ENCODE measurements around the gene EP400. TPM values are rescaled to one million over a fixed set of nuclear protein-coding genes. Genes with fewer than 3 reads are reported as not detected.

Gene EP400
- total RNA-seq, 2 experiments from 2014 or later = 39.9 to 45.5 TPM

GRCh38 chr12:131915823-131916222 is 33.9 kb upstream of the EP400 start:
- ChIA-PET CTCF (no interaction called here), POLR2A (no interaction called here)
- intact Hi-C loops (cut with micrococcal nuclease) = no loop called here
- H3K36me3 Mint-ChIP-seq = peaks cover 2% of the 10 kb centered on the region
- H3K4me3 Mint-ChIP-seq = no peak overlapping the region
- DNase-seq = no peak
- H3K27ac Mint-ChIP-seq = no peak overlapping the region
- no peaks in the 10 kb centered on the region for H3K9me3 Mint-ChIP-seq
- no peaks in the 10 kb centered on the region for H3K4me1 Mint-ChIP-seq (ENCODE audit: low read depth)
- no peaks in the 10 kb centered on the region for H3K27me3 Mint-ChIP-seq

- H3K4me3 Mint-ChIP-seq = no peak overlapping the region
- intact Hi-C loops (cut with micrococcal nuclease) = no loop called here
- H3K27me3 Mint-ChIP-seq = no peaks in the 10 kb centered on the region
- ChIA-PET CTCF (no interaction called here), POLR2A (no interaction called here)
- DNase-seq = no peak
- no peak overlapping the region for H3K27ac Mint-ChIP-seq
- H3K9me3 Mint-ChIP-seq = no peaks in the 10 kb centered on the region
- peaks cover 2% of the 10 kb centered on the region for H3K36me3 Mint-ChIP-seq
- no peaks in the 10 kb centered on the region for H3K4me1 Mint-ChIP-seq (ENCODE audit: low read depth)
Observed at GRCh38 chr12:131916306-131917138, 33.2 kb upstream of the EP400 start.

DNA sequence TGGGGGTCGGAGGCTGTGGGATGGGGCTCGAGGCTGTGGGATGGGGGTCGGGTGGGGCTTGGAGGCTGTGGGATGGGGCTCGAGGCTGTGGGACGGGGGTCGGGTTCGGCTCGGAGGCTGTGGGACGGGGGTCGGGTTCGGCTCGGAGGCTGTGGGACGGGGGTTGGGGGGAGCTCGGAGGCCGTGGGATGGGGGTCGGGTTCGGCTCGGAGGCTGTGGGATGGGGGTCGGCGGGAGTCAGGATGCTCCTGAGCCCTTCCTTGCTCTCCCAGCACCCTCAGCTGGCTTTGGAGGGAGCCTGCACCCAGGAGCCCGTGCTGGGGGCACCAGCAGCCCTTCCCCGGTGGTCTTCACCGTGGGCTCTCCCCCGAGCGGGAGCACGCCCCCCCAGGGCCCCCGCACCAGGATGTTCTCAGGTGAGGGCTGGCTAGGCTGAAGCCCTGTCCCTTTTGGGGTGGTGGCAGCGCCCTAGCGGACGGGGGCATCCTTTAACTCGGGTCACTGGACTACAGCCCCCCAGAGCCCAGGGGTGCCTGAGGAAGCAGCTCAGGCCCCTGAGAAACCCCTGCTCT is 32.5 kb upstream of the EP400 start:
- H3K4me3 Mint-ChIP-seq = no peak overlapping the region
- H3K9me3 Mint-ChIP-seq = no peaks in the 10 kb centered on the region
- no peaks in the 10 kb centered on the region for H3K27me3 Mint-ChIP-seq
- no peaks in the 10 kb centered on the region for H3K4me1 Mint-ChIP-seq (ENCODE audit: low read depth)
- no peak for DNase-seq
- ChIA-PET CTCF (no interaction called here), POLR2A (no interaction called here)
- H3K36me3 Mint-ChIP-seq = peaks cover 2% of the 10 kb centered on the region
- no peak overlapping the region for H3K27ac Mint-ChIP-seq
- intact Hi-C loops (cut with micrococcal nuclease) = no loop called here

DNA sequence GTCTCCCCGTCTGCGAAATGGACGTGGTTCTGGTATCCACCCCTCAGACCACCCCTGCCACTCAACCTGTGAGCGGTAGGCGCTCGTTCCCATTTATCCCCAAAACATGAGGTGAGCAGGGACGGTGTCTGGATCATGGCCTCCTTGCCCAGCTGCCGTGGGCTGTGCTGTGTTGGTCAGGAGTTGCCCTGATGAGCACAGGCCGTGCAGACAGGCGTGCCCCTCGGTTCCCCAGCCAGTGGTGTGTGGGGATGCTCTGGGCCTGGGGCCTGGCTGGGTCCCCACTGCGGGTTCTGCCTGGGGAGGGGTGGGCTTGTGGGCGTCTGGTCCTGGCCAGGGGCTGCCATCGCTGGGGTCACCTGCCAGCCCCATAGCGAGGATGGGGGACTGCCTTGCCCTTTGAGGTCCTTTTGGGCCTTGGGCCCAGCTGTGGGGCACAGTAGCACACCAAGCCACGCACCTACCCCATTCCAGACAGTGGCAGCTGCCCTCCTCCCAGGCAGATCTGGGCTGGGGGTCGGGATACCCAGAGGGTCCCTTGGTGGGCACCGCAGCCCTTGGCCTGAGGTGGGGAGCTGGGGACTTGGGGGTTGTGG is 31.9 kb upstream of the EP400 start:
- no peaks in the 10 kb centered on the region for H3K27me3 Mint-ChIP-seq
- intact Hi-C loops (cut with micrococcal nuclease) = no loop called here
- ChIA-PET POLR2A (no interaction called here), CTCF (no interaction called here)
- DNase-seq = no peak
- H3K36me3 Mint-ChIP-seq = peaks cover 2% of the 10 kb centered on the region
- no peak overlapping the region for H3K4me3 Mint-ChIP-seq
- H3K27ac Mint-ChIP-seq = no peak overlapping the region
- H3K4me1 Mint-ChIP-seq (ENCODE audit: low read depth) = no peaks in the 10 kb centered on the region
- no peaks in the 10 kb centered on the region for H3K9me3 Mint-ChIP-seq

GRCh38 chr12:131918311-131919050 is 31.3 kb upstream of the EP400 start:
- Mint-ChIP-seq H3K4me3 (no peak overlapping the region), H3K36me3 (peaks cover 2% of the 10 kb centered on the region), H3K27me3 (no peaks in the 10 kb centered on the region), H3K9me3 (no peaks in the 10 kb centered on the region), H3K27ac (no peak overlapping the region), H3K4me1 (ENCODE audit: low read depth) (no peaks in the 10 kb centered on the region)
- DNase-seq = no peak
- POLR2A ChIA-PET = no interaction called here
- CTCF ChIA-PET = no interaction called here
- intact Hi-C loops (cut with micrococcal nuclease) = no loop called here

GRCh38 chr12:131919051-131919347 is 30.7 kb upstream of the EP400 start:
- H3K36me3 Mint-ChIP-seq = peaks cover 2% of the 10 kb centered on the region
- H3K9me3 Mint-ChIP-seq = no peaks in the 10 kb centered on the region
- no peaks in the 10 kb centered on the region for H3K27me3 Mint-ChIP-seq
- ChIA-PET CTCF (no interaction called here), POLR2A (no interaction called here)
- H3K4me1 Mint-ChIP-seq (ENCODE audit: low read depth) = no peaks in the 10 kb centered on the region
- H3K4me3 Mint-ChIP-seq = no peak overlapping the region
- no peak for DNase-seq
- no peak overlapping the region for H3K27ac Mint-ChIP-seq
- intact Hi-C loops (cut with micrococcal nuclease) = no loop called here

DNA sequence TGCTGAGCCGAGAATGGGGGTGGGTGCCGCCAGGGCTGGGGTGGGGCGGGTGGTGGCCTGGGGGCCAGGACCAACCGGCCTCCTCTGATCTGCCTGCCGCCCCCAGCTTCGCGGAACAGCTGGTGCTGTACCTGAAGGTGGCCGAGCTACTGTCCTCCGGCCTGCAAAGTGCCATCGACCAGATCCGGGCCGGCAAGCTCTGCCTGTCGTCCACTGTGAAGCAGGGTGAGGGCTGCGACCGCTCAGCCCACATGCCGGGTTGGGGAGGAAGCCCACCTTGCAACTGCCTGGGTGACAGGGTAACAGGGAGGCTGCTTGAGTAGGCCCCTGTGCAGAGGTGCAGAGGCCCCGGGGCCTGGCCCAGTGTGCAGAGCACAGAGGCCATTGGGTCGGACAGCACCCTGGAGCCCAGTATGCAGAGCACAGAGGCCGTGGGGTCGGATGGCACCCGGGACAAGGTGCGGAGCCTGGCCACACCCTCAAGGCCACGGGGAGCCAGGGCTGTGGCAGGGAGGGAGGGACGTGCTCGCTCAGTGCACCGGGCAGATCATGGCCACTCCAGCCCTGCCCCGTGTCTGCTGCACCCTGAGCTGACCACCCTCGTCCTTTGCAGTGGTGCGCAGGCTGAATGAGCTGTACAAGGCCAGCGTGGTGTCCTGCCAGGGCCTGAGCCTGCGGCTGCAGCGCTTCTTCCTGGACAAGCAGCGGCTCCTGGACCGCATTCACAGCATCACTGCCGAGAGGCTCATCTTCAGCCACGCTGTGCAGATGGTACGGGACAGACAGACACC is 30.2 kb upstream of the EP400 start:
- peaks cover 2% of the 10 kb centered on the region for H3K36me3 Mint-ChIP-seq
- POLR2A ChIA-PET = no interaction called here
- intact Hi-C loops (cut with micrococcal nuclease) = no loop called here

GRCh38 chr12:131920157-131920508 is 29.6 kb upstream of the EP400 start:
- ChIA-PET POLR2A (no interaction called here), CTCF (no interaction called here)
- no peak for DNase-seq
- Mint-ChIP-seq H3K27ac (no peak overlapping the region), H3K9me3 (no peaks in the 10 kb centered on the region), H3K36me3 (no peaks in the 10 kb centered on the region), H3K4me1 (ENCODE audit: low read depth) (peaks cover 2% of the 10 kb centered on the region), H3K4me3 (no peak overlapping the region), H3K27me3 (no peaks in the 10 kb centered on the region)
- intact Hi-C loops (cut with micrococcal nuclease) = no loop called here

More for the DNA sequence above, 30.2 kb upstream of the EP400 start:
- no peaks in the 10 kb centered on the region for H3K9me3 Mint-ChIP-seq
- H3K4me1 Mint-ChIP-seq (ENCODE audit: low read depth) = peaks cover 2% of the 10 kb centered on the region
- no peak overlapping the region for H3K4me3 Mint-ChIP-seq
- no peaks in the 10 kb centered on the region for H3K27me3 Mint-ChIP-seq
- H3K27ac Mint-ChIP-seq = no peak overlapping the region
- CTCF ChIA-PET = no interaction called here
- no peak for DNase-seq

- intact Hi-C loops (cut with micrococcal nuclease) = no loop called here
- ChIA-PET CTCF (no interaction called here), POLR2A (no interaction called here)
- no peak overlapping the region for H3K27ac Mint-ChIP-seq
- H3K36me3 Mint-ChIP-seq = no peaks in the 10 kb centered on the region
- no peaks in the 10 kb centered on the region for H3K9me3 Mint-ChIP-seq
- peaks cover 2% of the 10 kb centered on the region for H3K4me1 Mint-ChIP-seq (ENCODE audit: low read depth)
- H3K27me3 Mint-ChIP-seq = no peaks in the 10 kb centered on the region
- no peak overlapping the region for H3K4me3 Mint-ChIP-seq
- no peak for DNase-seq
Observed at GRCh38 chr12:131920902-131921840, 28.6 kb upstream of the EP400 start.

DNA sequence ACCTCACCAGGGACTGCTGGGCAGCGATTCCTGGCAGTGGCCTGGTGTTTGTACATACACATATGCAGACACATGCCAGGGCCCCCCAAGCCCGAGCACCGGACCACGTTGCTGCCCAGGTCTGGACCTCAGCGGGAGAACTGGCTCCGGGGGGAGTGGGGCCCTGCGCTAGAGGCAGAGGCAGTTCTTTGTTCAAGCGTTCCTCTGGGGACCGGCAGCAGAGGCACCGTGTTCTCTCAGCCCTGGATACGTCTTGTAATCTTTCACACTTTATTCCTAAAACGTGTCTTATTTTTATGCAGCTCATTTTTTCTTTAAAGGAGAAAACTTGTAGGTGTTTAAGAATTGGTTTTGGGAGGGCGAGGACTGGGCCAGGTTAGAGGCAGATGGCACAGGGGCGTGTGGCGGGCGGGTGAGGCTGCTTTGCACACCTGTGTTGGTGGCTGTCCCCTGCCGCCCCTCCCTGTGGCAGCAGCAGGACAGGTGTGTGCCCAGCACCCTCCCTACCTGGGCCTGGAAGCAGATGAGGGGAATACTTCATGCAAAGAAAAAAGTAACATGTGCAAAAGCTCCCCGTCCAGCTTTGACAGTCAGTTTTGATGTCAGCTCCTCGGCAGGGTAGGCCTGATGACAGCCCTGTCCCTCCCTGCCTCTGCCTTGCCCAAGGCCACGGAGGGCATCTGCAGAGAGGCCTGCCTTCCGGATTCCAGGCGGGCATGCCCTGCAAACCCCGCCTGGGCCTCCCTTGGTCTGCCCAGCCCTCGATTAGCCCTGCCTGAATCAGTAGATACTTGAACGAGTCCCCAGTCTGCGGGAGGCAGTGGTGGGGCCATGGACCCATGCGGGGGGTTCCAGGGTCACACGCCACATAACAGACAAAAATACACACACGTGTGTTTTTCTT is 27.6 kb upstream of the EP400 start:
- Mint-ChIP-seq H3K27me3 (no peaks in the 10 kb centered on the region), H3K36me3 (no peaks in the 10 kb centered on the region), H3K9me3 (no peaks in the 10 kb centered on the region), H3K4me1 (ENCODE audit: low read depth) (peaks cover 2% of the 10 kb centered on the region), H3K4me3 (no peak overlapping the region), H3K27ac (no peak overlapping the region)
- CTCF ChIA-PET = no interaction called here
- POLR2A ChIA-PET = no interaction called here
- DNase-seq = no peak
- intact Hi-C loops (cut with micrococcal nuclease) = no loop called here

- CTCF ChIA-PET = no interaction called here
Observed at GRCh38 chr12:131922772-131923171, 27.0 kb upstream of the EP400 start.

More at GRCh38 chr12:131922772-131923171, 27.0 kb upstream of the EP400 start:
- POLR2A ChIA-PET = no interaction called here
- Mint-ChIP-seq H3K9me3 (no peaks in the 10 kb centered on the region), H3K4me1 (ENCODE audit: low read depth) (peaks cover 4% of the 10 kb centered on the region), H3K36me3 (no peaks in the 10 kb centered on the region), H3K27ac (no peak overlapping the region), H3K27me3 (no peaks in the 10 kb centered on the region), H3K4me3 (no peak overlapping the region)
- DNase-seq = no peak
- intact Hi-C loops (cut with micrococcal nuclease) = no loop called here
